PFSK-1 (cell line): ENCODE data around the gene MAEA.

Experiments
- FOXP2 ChIP-seq: optimal IDR thresholded peaks from 2 replicates; pipeline ENCODE3; 2011; ENCODE audit warnings: borderline replicate concordance, control low read depth, inconsistent platforms; ENCODE audit not compliant: insufficient read depth; ENCODE audit errors: extremely low read length, extremely low read depth
- POLR2AphosphoS5 ChIP-seq: IDR thresholded peaks from 2 replicates; pipeline ENCODE4 v1.6.1; 2012; ENCODE audit warnings: low read depth, mild to moderate bottlenecking, control low read depth, low read length, moderate library complexity
- REST ChIP-seq, 2 experiments: IDR thresholded peaks; 2 replicates each; pipeline versions ENCODE4 v1.6.1 to v1.8.0; 2011 to 2012; ENCODE audit warnings: low read depth in 2 of 2, low read length in 2 of 2, control low read depth in 1 of 2, inconsistent platforms in 1 of 2, mild to moderate bottlenecking in 1 of 2, moderate library complexity in 1 of 2; ENCODE audit not compliant: insufficient read depth in 1 of 2
- SIN3A ChIP-seq: IDR thresholded peaks from 2 replicates; pipeline ENCODE4 v1.6.1; 2012; ENCODE audit warnings: mild to moderate bottlenecking, low read length, moderate library complexity, borderline replicate concordance; ENCODE audit not compliant: insufficient read depth
- TAF1 ChIP-seq: IDR thresholded peaks from 2 replicates; pipeline ENCODE4 v1.6.1; 2012; ENCODE audit warnings: low read length, control low read depth, borderline replicate concordance; ENCODE audit not compliant: insufficient read depth

MAEA gene

GRCh38 chr4:1354983-1355275 lies 65.2 kb downstream of the MAEA start:
- TF ChIP-seq FOXP2 (no peak), SIN3A (no peak), TAF1 (no peak), POLR2AphosphoS5 (no peak), REST (IDR thresholded peaks at IDR 0.05; ENCODE audit: insufficient read depth in 1 of 2, low read depth in 2 of 2, low read length in 2 of 2) (no peak)

- TF ChIP-seq SIN3A (no peak), REST (IDR thresholded peaks at IDR 0.05; ENCODE audit: insufficient read depth in 1 of 2, low read depth in 2 of 2, low read length in 2 of 2) (no peak), POLR2AphosphoS5 (no peak), TAF1 (no peak), FOXP2 (no peak)
These were observed 65.7 kb downstream of the MAEA start for GRCh38 chr4:1355378-1355777.

- TF ChIP-seq REST (IDR thresholded peaks at IDR 0.05; ENCODE audit: insufficient read depth in 1 of 2, low read depth in 2 of 2, low read length in 2 of 2) (no peak), TAF1 (no peak), POLR2AphosphoS5 (no peak), FOXP2 (no peak), SIN3A (no peak)
These were observed 66.7 kb downstream of the MAEA start for GRCh38 chr4:1356181-1356998.

- TF ChIP-seq REST (IDR thresholded peaks at IDR 0.05; ENCODE audit: insufficient read depth in 1 of 2, low read depth in 2 of 2, low read length in 2 of 2) (no peak), POLR2AphosphoS5 (no peak), SIN3A (no peak), TAF1 (no peak), FOXP2 (no peak)
These were observed 67.9 kb downstream of the MAEA start for GRCh38 chr4:1357356-1358248.
